Tracheal epithelial cell (primary cell): ENCODE data around the gene LCN15. TPM values are rescaled to one million over a fixed set of nuclear protein-coding genes. Genes with fewer than 3 reads are reported as not detected.

Experiments used
- total RNA-seq: library from RNA; depleted of rRNA; stranded (reverse); fragments of >200 nt; gene quantifications from 2 replicates; pipeline ENCODE4 v1.2.1, GENCODE V29; 2014

The LCN15 gene
- total RNA-seq: under 0.01 TPM in 1 of 2 replicates, not detected in the other

GRCh38 chr9:136764301-136764891, at the start of gene LCN15:
Gene LCN15 (minus strand): TSS chr9:136764518. CDS start chr9:136764488, 30 bp downstream.

GRCh38 chr9:136807281-136808074, 43.2 kb upstream of the LCN15 start, which contains the start of gene RABL6:
Gene RABL6 (plus strand): TSS chr9:136807948. CDS start chr9:136808197, 249 bp downstream.

GRCh38 chr9:136796238-136796774, 32.0 kb upstream of the LCN15 start, which contains the start of gene CCDC183:
Gene CCDC183 (plus strand): TSS chr9:136796338. CDS start chr9:136796398, 60 bp downstream.

GRCh38 chr9:136790640-136791515, 26.6 kb upstream of the LCN15 start, which contains the start of gene TMEM141:
Gene TMEM141 (plus strand): TSS chr9:136791344. CDS start chr9:136791371, 27 bp downstream.

GRCh38 chr9:136748201-136748600, 16.1 kb downstream of the LCN15 start, which contains the start of gene LCN6:
Gene LCN6 (minus strand): TSS chr9:136748525. CDS start chr9:136748483, 42 bp downstream.

GRCh38 chr9:136742591-136743391, 21.5 kb downstream of the LCN15 start, which contains the start of gene LCN10:
Gene LCN10 (minus strand): TSS chr9:136742940. CDS start chr9:136742903, 37 bp downstream.

GRCh38 chr9:136711751-136712689, 52.3 kb downstream of the LCN15 start, which contains the start of gene DIPK1B:
Gene DIPK1B (plus strand): TSS chr9:136712572. CDS start chr9:136712666, 94 bp downstream.

Other genes with a start within 250 kb of the LCN15 start
- 123 and 222 TPM in 2 replicates for gene NOTCH1, start 218.5 kb downstream of the LCN15 start, total RNA-seq
- gene EGFL7, start 101.6 kb downstream of the LCN15 start, total RNA-seq: 13.2 and 23.9 TPM in 2 replicates
- 54.1 and 69.6 TPM in 2 replicates for gene AGPAT2, start 77.1 kb downstream of the LCN15 start, total RNA-seq
- 0.43 and 5.3 TPM in 2 replicates for gene DIPK1B, start 51.9 kb downstream of the LCN15 start, total RNA-seq
- under 0.01 TPM in 1 of 2 replicates, not detected in the other for gene LCN10, start 21.6 kb downstream of the LCN15 start, total RNA-seq
- gene LCN6, start 16.0 kb downstream of the LCN15 start, total RNA-seq: not detected in 2 replicates
- not detected in 2 replicates for gene LCN8, start 6.3 kb downstream of the LCN15 start, total RNA-seq
- 145 and 153 TPM in 2 replicates for gene TMEM141, start 26.8 kb upstream of the LCN15 start, total RNA-seq
- gene CCDC183, start 31.8 kb upstream of the LCN15 start, total RNA-seq: 0.43 TPM in 1 of 2 replicates, not detected in the other
- gene RABL6, start 43.4 kb upstream of the LCN15 start, total RNA-seq: 46.5 and 65.9 TPM in 2 replicates
- 1.1 and 1.7 TPM in 2 replicates for gene AJM1, start 78.0 kb upstream of the LCN15 start, total RNA-seq
- 64.6 and 90.8 TPM in 2 replicates for gene PHPT1, start 84.9 kb upstream of the LCN15 start, total RNA-seq
- 1.1 and 1.9 TPM in 2 replicates for gene MAMDC4, start 87.8 kb upstream of the LCN15 start, total RNA-seq
- gene EDF1, start 101.8 kb upstream of the LCN15 start, total RNA-seq: 188 and 239 TPM in 2 replicates
- gene TRAF2, start 122.0 kb upstream of the LCN15 start, total RNA-seq: 10.4 and 14.5 TPM in 2 replicates
- 168 and 235 TPM in 2 replicates for gene FBXW5, start 180.2 kb upstream of the LCN15 start, total RNA-seq
- gene C8G, start 180.7 kb upstream of the LCN15 start, total RNA-seq: not detected in 2 replicates
- gene LCN12, start 187.8 kb upstream of the LCN15 start, total RNA-seq: 1.2 TPM in 1 of 2 replicates, not detected in the other
- not detected in 2 replicates for gene PTGDS, start 213.0 kb upstream of the LCN15 start, total RNA-seq
- not detected in 2 replicates for gene LCNL1, start 218.5 kb upstream of the LCN15 start, total RNA-seq
- gene PAXX, start 227.9 kb upstream of the LCN15 start, total RNA-seq: 16.4 and 21.4 TPM in 2 replicates
- 4.0 and 4.8 TPM in 2 replicates for gene CLIC3, start 232.1 kb upstream of the LCN15 start, total RNA-seq